Endothelial cell (in vitro differentiated cells): Measurements from ENCODE around the gene POLE. TPM values are rescaled to one million over a fixed set of nuclear protein-coding genes. Genes with fewer than 3 reads are reported as not detected.

Experiments used
- DNase-seq: peaks from one replicate; pipeline ENCODE4 v3.0.0; 2021; ENCODE audit warnings: low spot score
- H3K27ac Mint-ChIP-seq: one replicate; pipeline ENCODE4 v1.8.0; 2021; ENCODE audit warnings: mixed read lengths, inconsistent platforms; ENCODE audit not compliant: unreplicated experiment
- H3K27me3 Mint-ChIP-seq: one replicate; pipeline ENCODE4 v1.8.0; 2021; ENCODE audit warnings: mild to moderate bottlenecking, moderate library complexity, mixed read lengths, inconsistent platforms; ENCODE audit not compliant: unreplicated experiment
- H3K36me3 Mint-ChIP-seq: one replicate; pipeline ENCODE4 v1.8.0; 2021; ENCODE audit warnings: mild to moderate bottlenecking, low read depth, mixed read lengths, inconsistent platforms; ENCODE audit not compliant: unreplicated experiment
- H3K4me1 Mint-ChIP-seq: one replicate; pipeline ENCODE4 v1.8.0; 2021; ENCODE audit warnings: mild to moderate bottlenecking, mixed read lengths, inconsistent platforms; ENCODE audit not compliant: unreplicated experiment
- H3K4me3 Mint-ChIP-seq: one replicate; pipeline ENCODE4 v1.8.0; 2021; ENCODE audit warnings: mild to moderate bottlenecking, mixed read lengths, inconsistent platforms; ENCODE audit not compliant: unreplicated experiment
- H3K9me3 Mint-ChIP-seq: one replicate; pipeline ENCODE4 v1.8.0; 2021; ENCODE audit warnings: mixed read lengths, inconsistent platforms; ENCODE audit not compliant: unreplicated experiment
- CTCF ChIP-seq: fragments of 200-600 bp; sonication (generic); IDR thresholded peaks from one replicate; pipeline ENCODE4 v1.5.0; 2021; ENCODE audit warnings: antibody characterized with exemption; ENCODE audit not compliant: unreplicated experiment
- total RNA-seq: library from RNA; stranded (reverse); fragmentation: NEBNext Ultra II Directional; extraction: Animal tissue kit (Norgen Biotek cat#: 25700); gene quantifications from one replicate; pipeline ENCODE4 v1.2.1, GENCODE V29; 2021; ENCODE audit not compliant: unreplicated experiment

The POLE gene
- total RNA-seq, 1 donor from 2014 or later = 137 TPM

GRCh38 chr12:132629330-132629729 is 57.8 kb downstream of the POLE start:
- Mint-ChIP-seq H3K27me3 (peaks cover 3% of the 10 kb centered on the region), H3K9me3 (no peaks in the 10 kb centered on the region), H3K4me3 (no peak overlapping the region), H3K27ac (no peak overlapping the region), H3K36me3 (peaks cover 54% of the 10 kb centered on the region), H3K4me1 (no peaks in the 10 kb centered on the region)
- no peak for DNase-seq
- TF ChIP-seq CTCF = no peak

GRCh38 chr12:132625731-132626430 is 61.3 kb downstream of the POLE start:
- Mint-ChIP-seq H3K36me3 (peaks cover 44% of the 10 kb centered on the region), H3K27me3 (peaks cover 10% of the 10 kb centered on the region), H3K9me3 (no peaks in the 10 kb centered on the region), H3K4me1 (no peaks in the 10 kb centered on the region), H3K4me3 (no peak overlapping the region), H3K27ac (no peak overlapping the region)
- DNase-seq = no peak
- TF ChIP-seq CTCF = no peak

GRCh38 chr12:132624910-132625630 is 62.1 kb downstream of the POLE start:
- peak overlapping the region; percentile 15 for H3K4me3 Mint-ChIP-seq
- TF ChIP-seq CTCF = no peak
- peaks cover 36% of the 10 kb centered on the region for H3K36me3 Mint-ChIP-seq
- peaks cover 15% of the 10 kb centered on the region for H3K27me3 Mint-ChIP-seq
- H3K4me1 Mint-ChIP-seq = no peaks in the 10 kb centered on the region
- H3K27ac Mint-ChIP-seq = no peak overlapping the region
- DNase-seq = no peak
- H3K9me3 Mint-ChIP-seq = no peaks in the 10 kb centered on the region

GRCh38 chr12:132624186-132624855 is 62.8 kb downstream of the POLE start:
- Mint-ChIP-seq H3K4me3 (no peak overlapping the region), H3K4me1 (no peaks in the 10 kb centered on the region), H3K9me3 (no peaks in the 10 kb centered on the region), H3K27me3 (peaks cover 15% of the 10 kb centered on the region), H3K27ac (no peak overlapping the region), H3K36me3 (peaks cover 29% of the 10 kb centered on the region)
- TF ChIP-seq CTCF = no peak
- DNase-seq = no peak
